Liver (tissue), 9 donors: Measurements from ENCODE around the gene ZNF254. TPM values are rescaled to one million over a fixed set of nuclear protein-coding genes. Genes with fewer than 3 reads are reported as not detected.

ENCODE experiments used
- DNase-seq: peaks from one replicate; pipeline ENCODE4 v3.0.0-alpha.2; 2017; ENCODE audit warnings: low spot score
- H3K27ac ChIP-seq, 2 donors: one replicate each; pipeline ENCODE4 v1.7.0; 2013; ENCODE audit warnings: inconsistent platforms in 2 of 2, low read length in 2 of 2, control low read depth in 1 of 2, low read depth in 1 of 2, mild to moderate bottlenecking in 1 of 2
- H3K27me3 ChIP-seq, 4 donors: one replicate each; pipeline versions ENCODE4 v1.6.1 to v1.7.0; 2013; ENCODE audit warnings: low read length in 3 of 4, inconsistent platforms in 1 of 4, mild to moderate bottlenecking in 1 of 4, moderate library complexity in 1 of 4; ENCODE audit not compliant: control insufficient read depth in 4 of 4, insufficient read depth in 4 of 4
- H3K36me3 ChIP-seq, 4 donors: one replicate each; pipeline versions ENCODE4 v1.6.1 to v1.7.0; 2013; ENCODE audit warnings: low read length in 3 of 4, mild to moderate bottlenecking in 3 of 4, low read depth in 1 of 4, moderate library complexity in 1 of 4; ENCODE audit not compliant: control insufficient read depth in 4 of 4, insufficient read depth in 3 of 4
- H3K4me1 ChIP-seq, 4 donors: one replicate each; pipeline versions ENCODE4 v1.6.1 to v1.7.0; 2013; ENCODE audit warnings: low read length in 3 of 4, mild to moderate bottlenecking in 3 of 4, moderate library complexity in 1 of 4; ENCODE audit not compliant: control insufficient read depth in 4 of 4, insufficient read depth in 4 of 4
- H3K4me3 ChIP-seq, 3 donors: one replicate each; pipeline versions ENCODE4 v1.6.1 to v1.7.0; 2013; ENCODE audit warnings: low read length in 3 of 3, control low read depth in 1 of 3, low read depth in 1 of 3, mild to moderate bottlenecking in 1 of 3
- H3K9ac ChIP-seq, 2 donors: one replicate each; pipeline ENCODE4 v1.7.0; 2013; ENCODE audit warnings: low read length in 2 of 2, mild to moderate bottlenecking in 2 of 2, moderate library complexity in 2 of 2, control low read depth in 1 of 2, low read depth in 1 of 2
- H3K9me3 ChIP-seq, 4 donors: one replicate each; pipeline versions ENCODE4 v1.6.1 to v1.7.0; 2013; ENCODE audit warnings: low read length in 3 of 4; ENCODE audit not compliant: control insufficient read depth in 4 of 4
- ATF3 ChIP-seq: IDR thresholded peaks from 2 replicates; pipeline ENCODE4 v1.6.1; 2016; ENCODE audit warnings: antibody characterized with exemption
- CTCF ChIP-seq: fragments of 150-350 bp; IDR thresholded peaks from 2 replicates; pipeline ENCODE4 v1.5.1; 2017; ENCODE audit warnings: improper control_type of control experiment, low read depth, low read length; ENCODE audit not compliant: missing input control
- EGR1 ChIP-seq, 2 donors: IDR thresholded peaks; 2 replicates each; pipeline ENCODE4 v1.6.1; 2016 to 2018; ENCODE audit warnings: antibody characterized with exemption in 2 of 2, low read depth in 2 of 2
- FOXA1 ChIP-seq: IDR thresholded peaks from 2 replicates; pipeline ENCODE4 v1.6.1; 2016; ENCODE audit warnings: antibody characterized with exemption
- FOXA2 ChIP-seq: IDR thresholded peaks from 2 replicates; pipeline ENCODE4 v1.6.1; 2016; ENCODE audit warnings: antibody characterized with exemption
- GABPA ChIP-seq, 2 donors: IDR thresholded peaks in 1 of 2; conservative IDR thresholded peaks in 1 of 2; 2 replicates each; pipeline ENCODE4 v1.6.1; 2016; ENCODE audit warnings: antibody characterized with exemption in 2 of 2, mild to moderate bottlenecking in 1 of 2, moderate library complexity in 1 of 2
- HNF4G ChIP-seq: IDR thresholded peaks from 2 replicates; pipeline ENCODE4 v1.6.1; 2016; ENCODE audit warnings: antibody characterized with exemption
- JUND ChIP-seq, 2 donors: IDR thresholded peaks; 2 replicates each; pipeline ENCODE4 v1.6.1; 2016; ENCODE audit warnings: antibody characterized with exemption in 2 of 2
- MAX ChIP-seq: IDR thresholded peaks from 2 replicates; pipeline ENCODE4 v1.6.1; 2016; ENCODE audit warnings: antibody characterized with exemption
- NR2F2 ChIP-seq: IDR thresholded peaks from 2 replicates; pipeline ENCODE4 v1.6.1; 2016; ENCODE audit warnings: antibody characterized with exemption
- RAD21 ChIP-seq, 2 donors: IDR thresholded peaks; 2 replicates each; pipeline ENCODE4 v1.6.1; 2016; ENCODE audit warnings: antibody characterized with exemption in 2 of 2, mild to moderate bottlenecking in 2 of 2
- REST ChIP-seq: IDR thresholded peaks from 2 replicates; pipeline ENCODE4 v1.6.1; 2016; ENCODE audit warnings: antibody characterized with exemption, mild to moderate bottlenecking
- RXRA ChIP-seq, 2 donors: IDR thresholded peaks; 2 replicates each; pipeline ENCODE4 v1.6.1; 2017 to 2018; ENCODE audit warnings: antibody characterized with exemption in 2 of 2, mild to moderate bottlenecking in 1 of 2
- SP1 ChIP-seq: IDR thresholded peaks from 2 replicates; pipeline ENCODE4 v1.6.1; 2018; ENCODE audit warnings: antibody characterized with exemption, mild to moderate bottlenecking
- TAF1 ChIP-seq: conservative IDR thresholded peaks from 2 replicates; pipeline ENCODE4 v1.6.1; 2016; ENCODE audit warnings: antibody characterized with exemption, mild to moderate bottlenecking
- YY1 ChIP-seq: IDR thresholded peaks from 2 replicates; pipeline ENCODE4 v1.6.1; 2016; ENCODE audit warnings: antibody characterized with exemption, mild to moderate bottlenecking
- ZBTB33 ChIP-seq: IDR thresholded peaks from 2 replicates; pipeline ENCODE4 v1.6.1; 2016; ENCODE audit warnings: antibody characterized with exemption
- WGBS: extraction: QIAGEN DNeasy Blood & Tissue Kit; methylation state at CpG from one replicate; pipeline ENCODE4 v1.1.7; 2013; 5-methylcytosine and 5-hydroxymethylcytosine counted together
- polyA plus RNA-seq, 2 donors: library from polyadenylated mRNA; stranded (reverse) in 1 of 2; unstranded in 1 of 2; fragments of 200-250 nt in 1 of 2; fragments of >200 nt in 1 of 2; fragmentation: Nextera tagmentation in 1 of 2; extraction: Ambion mirVana in 1 of 2; gene quantifications; one replicate each; pipeline versions ENCODE4 v1.2.1 to v1.2.3, GENCODE V29; 2013 to 2015
- total RNA-seq, 2 donors: library from RNA; depleted of rRNA; stranded (reverse); fragments of >200 nt; gene quantifications; one replicate each; pipeline ENCODE4 v1.2.3, GENCODE V29; 2014
- donor health status: healthy.
- donor health status: healthy.
- donor health status: healthy.
- donor health status: healthy.
- donor health status: healthy.

ZNF254 gene
- total and polyA plus RNA-seq, 4 donors: 2.4 to 9.0 (median 5.9) TPM

- no peaks in the 10 kb centered on the region for H3K27me3 ChIP-seq
- DNase-seq: no peak
- no peak overlapping the region for H3K4me3 ChIP-seq
- no peak overlapping the region for H3K27ac ChIP-seq
- H3K4me1 ChIP-seq: no peaks in the 10 kb centered on the region
- H3K36me3 ChIP-seq: peaks cover 0 to 27% (median 14%) of the 10 kb centered on the region in 4 donors
- no peak overlapping the region for H3K9ac ChIP-seq
- no peak for TF ChIP-seq FOXA2
- TF ChIP-seq RXRA (IDR thresholded peaks at IDR 0.05): no peak
- TF ChIP-seq MAX: no peak
- TF ChIP-seq FOXA1: no peak
- no peak for TF ChIP-seq JUND (IDR thresholded peaks at IDR 0.05)
- no peak for TF ChIP-seq GABPA (IDR thresholded peaks at IDR 0.05 in 1 of 2, conservative IDR thresholded peaks at IDR 0.05 in 1 of 2)
- no peaks in the 10 kb centered on the region for H3K9me3 ChIP-seq
- WGBS: 92% methylated on average over 1 of the region's 1 CpG
Measured at GRCh38 chr19:24065865-24066604, 21.0 kb upstream of the ZNF254 start.

- DNase-seq: no peak
- Histone ChIP-seq H3K9me3 (no peaks in the 10 kb centered on the region), H3K9ac (no peak overlapping the region), H3K27me3 (no peaks in the 10 kb centered on the region), H3K4me3 (no peak overlapping the region), H3K4me1 (no peaks in the 10 kb centered on the region), H3K27ac (no peak overlapping the region), H3K36me3 (peaks cover 0 to 39% (median 28%) of the 10 kb centered on the region in 4 donors)
- TF ChIP-seq RAD21 (IDR thresholded peaks at IDR 0.05) (no peak), SP1 (no peak), EGR1 (IDR thresholded peaks at IDR 0.05; ENCODE audit: low read depth in 2 of 2) (no peak)
- WGBS: 94% methylated on average over 3 of the region's 3 CpGs
Measured at GRCh38 chr19:24069905-24070657, 16.9 kb upstream of the ZNF254 start.

- no peak for TF ChIP-seq HNF4G
- no peak for TF ChIP-seq YY1
- TF ChIP-seq ATF3: no peak
- TF ChIP-seq MAX: no peak
- TF ChIP-seq JUND (IDR thresholded peaks at IDR 0.05): no peak
- TF ChIP-seq FOXA2: no peak
- TF ChIP-seq CTCF: no peak
- no peak for TF ChIP-seq ZBTB33
- no peak for TF ChIP-seq REST
- no peak for TF ChIP-seq TAF1
- no peak for TF ChIP-seq NR2F2
- no peak for TF ChIP-seq EGR1 (IDR thresholded peaks at IDR 0.05; ENCODE audit: low read depth in 2 of 2)
- TF ChIP-seq GABPA (IDR thresholded peaks at IDR 0.05 in 1 of 2, conservative IDR thresholded peaks at IDR 0.05 in 1 of 2): no peak
- H3K27me3 ChIP-seq: no peaks in the 10 kb centered on the region
- no peak overlapping the region for H3K9ac ChIP-seq
- H3K4me1 ChIP-seq: no peaks in the 10 kb centered on the region
- H3K27ac ChIP-seq: no peak overlapping the region
- 75% methylated on average over 2 of the region's 2 CpGs for WGBS
- H3K4me3 ChIP-seq: no peak overlapping the region
- H3K9me3 ChIP-seq: no peaks in the 10 kb centered on the region
- H3K36me3 ChIP-seq: peaks cover 0 to 30% (median 23%) of the 10 kb centered on the region in 4 donors
- DNase-seq: no peak
Measured at GRCh38 chr19:24071078-24071477, 15.9 kb upstream of the ZNF254 start.
